Measurements from ENCODE around the gene SCGB1A1. TPM values are rescaled to one million over a fixed set of nuclear protein-coding genes. Genes with fewer than 3 reads are reported as not detected.

SCGB1A1 gene
- total RNA-seq, 1 donor from 2014 or later: not detected

GRCh38 chr11:62398011-62398994, 20.5 kb upstream of the SCGB1A1 start:
- intact Hi-C loops (cut with micrococcal nuclease): no loop called here

GRCh38 chr11:62399172-62399877, 19.5 kb upstream of the SCGB1A1 start:
- intact Hi-C loops (cut with micrococcal nuclease): no loop called here

- intact Hi-C loops (cut with micrococcal nuclease): no loop called here
Measured at GRCh38 chr11:62399878-62400266, 19.0 kb upstream of the SCGB1A1 start.

GRCh38 chr11:62400281-62400680, 18.6 kb upstream of the SCGB1A1 start:
- intact Hi-C loops (cut with micrococcal nuclease): no loop called here

GRCh38 chr11:62400760-62401159, 18.1 kb upstream of the SCGB1A1 start:
- intact Hi-C loops (cut with micrococcal nuclease): no loop called here

- intact Hi-C loops (cut with micrococcal nuclease): no loop called here
Measured at GRCh38 chr11:62401356-62401755, 17.5 kb upstream of the SCGB1A1 start.

- intact Hi-C loops (cut with micrococcal nuclease): no loop called here
Measured at GRCh38 chr11:62401811-62402210, 17.0 kb upstream of the SCGB1A1 start.

- intact Hi-C loops (cut with micrococcal nuclease): no loop called here
Measured at GRCh38 chr11:62402226-62402959, 16.4 kb upstream of the SCGB1A1 start.

GRCh38 chr11:62402960-62403730, 15.7 kb upstream of the SCGB1A1 start:
- intact Hi-C loops (cut with micrococcal nuclease): no loop called here

GRCh38 chr11:62404435-62404834, 14.4 kb upstream of the SCGB1A1 start:
- intact Hi-C loops (cut with micrococcal nuclease): no loop called here

- intact Hi-C loops (cut with micrococcal nuclease): no loop called here
Measured at GRCh38 chr11:62404901-62405300, 13.9 kb upstream of the SCGB1A1 start.

- intact Hi-C loops (cut with micrococcal nuclease): no loop called here
Measured at GRCh38 chr11:62406034-62406433, 12.8 kb upstream of the SCGB1A1 start.

- intact Hi-C loops (cut with micrococcal nuclease): no loop called here
Measured at GRCh38 chr11:62409831-62410230, 9.0 kb upstream of the SCGB1A1 start.

- intact Hi-C loops (cut with micrococcal nuclease): no loop called here
Measured at GRCh38 chr11:62410972-62411371, 7.9 kb upstream of the SCGB1A1 start.

GRCh38 chr11:62411524-62411923, 7.3 kb upstream of the SCGB1A1 start:
- intact Hi-C loops (cut with micrococcal nuclease): no loop called here

GRCh38 chr11:62413060-62413696, 5.7 kb upstream of the SCGB1A1 start:
- intact Hi-C loops (cut with micrococcal nuclease): no loop called here

GRCh38 chr11:62416596-62416995, 2.2 kb upstream of the SCGB1A1 start:
- intact Hi-C loops (cut with micrococcal nuclease): no loop called here

- intact Hi-C loops (cut with micrococcal nuclease): no loop called here
Measured at GRCh38 chr11:62418136-62418535, 697 bp upstream of the SCGB1A1 start.

- intact Hi-C loops (cut with micrococcal nuclease): no loop called here
Measured at GRCh38 chr11:62419314-62419929, 589 bp downstream of the SCGB1A1 start.

- intact Hi-C loops (cut with micrococcal nuclease): loop anchor here (10.0 kb wide), 1 partner anchor 255 kb away; the partner anchor contains the start of genes LBHD1, UBXN1 and UQCC3
Measured at GRCh38 chr11:62419943-62420342, 1.1 kb downstream of the SCGB1A1 start.

Data from T-helper 1 cell treated with Interleukin-12 subunit alpha and Interleukin-12 subunit beta and Interleukin-4 antibody, amounts not matched to agents 30 ng/mL and 1 ng/mL, for 36 hours (primary cell).